ENCODE measurements around the gene ASL. TPM values are rescaled to one million over a fixed set of nuclear protein-coding genes. Genes with fewer than 3 reads are reported as not detected.
A peak's percentile ranks its signal among the peaks of the same experiment; 100 is the strongest.
"Not testable (repeated sequence)": the region's sequence is repeated elsewhere in the genome, so short reads cannot be mapped to it uniquely, and the experiment has no call there.

ASL gene
- total RNA-seq, result 36.6 and 44.9 TPM in 2 replicates

GRCh38 chr7:66075590-66076461 is at the start of gene ASL:
TSS of gene ASL (plus strand) at chr7:66075819. CDS start at chr7:66076082, 263 bp downstream.
- intact Hi-C loops (cut with micrococcal nuclease), result loop anchor here (1.0 to 2.0 kb wide), 7 partner anchors 39 to 417 kb away; partner anchors contain the start of genes GUSB, TPST1 and VKORC1L1
- peaks cover 19% of the 10 kb centered on the region for H3K4me1 Mint-ChIP-seq (ENCODE audit: low read depth)
- H3K4me3 Mint-ChIP-seq, result peak within 1 kb of the TSS; percentile 95
- H3K27ac Mint-ChIP-seq, result peak within 1 kb of the TSS; percentile 72
- no peaks in the 10 kb centered on the region for H3K9me3 Mint-ChIP-seq
- no peaks in the 10 kb centered on the region for H3K36me3 Mint-ChIP-seq (ENCODE audit: low read depth)
- DNase-seq (ENCODE audit: low spot score), result peak; percentile 93
- H3K27me3 Mint-ChIP-seq (ENCODE audit: insufficient read depth), result peaks cover 3% of the 10 kb centered on the region

GRCh38 chr7:66028342-66028741 is 47.3 kb upstream of the ASL start:
- intact Hi-C loops (cut with micrococcal nuclease); H3K27ac Mint-ChIP-seq; H3K4me1 Mint-ChIP-seq (ENCODE audit: low read depth); H3K4me3 Mint-ChIP-seq; H3K9me3 Mint-ChIP-seq; DNase-seq (ENCODE audit: low spot score); H3K27me3 Mint-ChIP-seq (ENCODE audit: insufficient read depth); H3K36me3 Mint-ChIP-seq (ENCODE audit: low read depth): not testable (repeated sequence)

- Mint-ChIP-seq H3K4me3 (no peak overlapping the region), H3K27me3 (ENCODE audit: insufficient read depth) (peaks cover 6% of the 10 kb centered on the region), H3K4me1 (ENCODE audit: low read depth) (peaks cover 8% of the 10 kb centered on the region), H3K36me3 (ENCODE audit: low read depth) (no peaks in the 10 kb centered on the region), H3K9me3 (no peaks in the 10 kb centered on the region), H3K27ac (no peak overlapping the region)
- no peak for DNase-seq (ENCODE audit: low spot score)
- intact Hi-C loops (cut with micrococcal nuclease), result no loop called here
These were observed 41.9 kb upstream of the ASL start for GRCh38 chr7:66033471-66034385.

- intact Hi-C loops (cut with micrococcal nuclease); H3K9me3 Mint-ChIP-seq; H3K4me3 Mint-ChIP-seq; H3K27ac Mint-ChIP-seq; H3K27me3 Mint-ChIP-seq (ENCODE audit: insufficient read depth); DNase-seq (ENCODE audit: low spot score); H3K36me3 Mint-ChIP-seq (ENCODE audit: low read depth); H3K4me1 Mint-ChIP-seq (ENCODE audit: low read depth): not testable (repeated sequence)
These were observed 41.1 kb upstream of the ASL start for GRCh38 chr7:66034436-66035010.

- H3K9me3 Mint-ChIP-seq, result no peaks in the 10 kb centered on the region
- H3K27me3 Mint-ChIP-seq (ENCODE audit: insufficient read depth), result peaks cover 9% of the 10 kb centered on the region
- intact Hi-C loops (cut with micrococcal nuclease), result no loop called here
- no peaks in the 10 kb centered on the region for H3K36me3 Mint-ChIP-seq (ENCODE audit: low read depth)
- H3K4me1 Mint-ChIP-seq (ENCODE audit: low read depth), result peaks cover 8% of the 10 kb centered on the region
- H3K27ac Mint-ChIP-seq, result no peak overlapping the region
- no peak for DNase-seq (ENCODE audit: low spot score)
- H3K4me3 Mint-ChIP-seq, result no peak overlapping the region
These were observed 39.2 kb upstream of the ASL start for GRCh38 chr7:66036382-66036781.

- intact Hi-C loops (cut with micrococcal nuclease), result no loop called here
- no peaks in the 10 kb centered on the region for H3K36me3 Mint-ChIP-seq (ENCODE audit: low read depth)
- H3K27me3 Mint-ChIP-seq (ENCODE audit: insufficient read depth), result peaks cover 9% of the 10 kb centered on the region
- no peak for DNase-seq (ENCODE audit: low spot score)
- no peak overlapping the region for H3K4me3 Mint-ChIP-seq
- no peak overlapping the region for H3K27ac Mint-ChIP-seq
- no peaks in the 10 kb centered on the region for H3K9me3 Mint-ChIP-seq
- H3K4me1 Mint-ChIP-seq (ENCODE audit: low read depth), result peaks cover 8% of the 10 kb centered on the region
These were observed 38.8 kb upstream of the ASL start for GRCh38 chr7:66036788-66037187.

- Mint-ChIP-seq H3K4me1 (ENCODE audit: low read depth) (peaks cover 5% of the 10 kb centered on the region), H3K36me3 (ENCODE audit: low read depth) (no peaks in the 10 kb centered on the region), H3K9me3 (no peaks in the 10 kb centered on the region), H3K4me3 (no peak overlapping the region), H3K27ac (no peak overlapping the region), H3K27me3 (ENCODE audit: insufficient read depth) (peaks cover 21% of the 10 kb centered on the region)
- no peak for DNase-seq (ENCODE audit: low spot score)
- intact Hi-C loops (cut with micrococcal nuclease), result no loop called here
These were observed 36.4 kb upstream of the ASL start for GRCh38 chr7:66039094-66039670.

GRCh38 chr7:66043681-66044497 is 31.7 kb upstream of the ASL start:
- Mint-ChIP-seq H3K4me3 (peak overlapping the region; percentile 62), H3K27ac (no peak overlapping the region), H3K4me1 (ENCODE audit: low read depth) (no peaks in the 10 kb centered on the region), H3K9me3 (no peaks in the 10 kb centered on the region), H3K36me3 (ENCODE audit: low read depth) (no peaks in the 10 kb centered on the region), H3K27me3 (ENCODE audit: insufficient read depth) (peaks cover 16% of the 10 kb centered on the region)
- DNase-seq (ENCODE audit: low spot score), result no peak
- intact Hi-C loops (cut with micrococcal nuclease), result no loop called here

GRCh38 chr7:66044498-66044854 is 31.1 kb upstream of the ASL start:
- intact Hi-C loops (cut with micrococcal nuclease); H3K27ac Mint-ChIP-seq; H3K9me3 Mint-ChIP-seq; DNase-seq (ENCODE audit: low spot score); H3K36me3 Mint-ChIP-seq (ENCODE audit: low read depth); H3K4me1 Mint-ChIP-seq (ENCODE audit: low read depth): not testable (repeated sequence)
- Mint-ChIP-seq H3K4me3 (peak overlapping the region; percentile 62), H3K27me3 (ENCODE audit: insufficient read depth) (peaks cover 16% of the 10 kb centered on the region)

GRCh38 chr7:66047426-66047825 is 28.2 kb upstream of the ASL start:
- intact Hi-C loops (cut with micrococcal nuclease), result no loop called here
- H3K4me3 Mint-ChIP-seq, result no peak overlapping the region
- no peaks in the 10 kb centered on the region for H3K36me3 Mint-ChIP-seq (ENCODE audit: low read depth)
- no peak for DNase-seq (ENCODE audit: low spot score)
- H3K4me1 Mint-ChIP-seq (ENCODE audit: low read depth), result no peaks in the 10 kb centered on the region
- no peaks in the 10 kb centered on the region for H3K9me3 Mint-ChIP-seq
- H3K27ac Mint-ChIP-seq, result no peak overlapping the region
- H3K27me3 Mint-ChIP-seq (ENCODE audit: insufficient read depth), result peaks cover 13% of the 10 kb centered on the region

GRCh38 chr7:66049886-66050285 is 25.7 kb upstream of the ASL start:
- H3K4me3 Mint-ChIP-seq; H3K36me3 Mint-ChIP-seq (ENCODE audit: low read depth); DNase-seq (ENCODE audit: low spot score); H3K27ac Mint-ChIP-seq; H3K4me1 Mint-ChIP-seq (ENCODE audit: low read depth); H3K9me3 Mint-ChIP-seq; intact Hi-C loops (cut with micrococcal nuclease); H3K27me3 Mint-ChIP-seq (ENCODE audit: insufficient read depth): not testable (repeated sequence)

GRCh38 chr7:66050337-66050957 is 25.2 kb upstream of the ASL start:
- H3K4me3 Mint-ChIP-seq, result no peak overlapping the region
- H3K4me1 Mint-ChIP-seq (ENCODE audit: low read depth), result no peaks in the 10 kb centered on the region
- DNase-seq (ENCODE audit: low spot score), result no peak
- no peaks in the 10 kb centered on the region for H3K36me3 Mint-ChIP-seq (ENCODE audit: low read depth)
- no peak overlapping the region for H3K27ac Mint-ChIP-seq
- intact Hi-C loops (cut with micrococcal nuclease), result no loop called here
- H3K9me3 Mint-ChIP-seq, result no peaks in the 10 kb centered on the region
- no peaks in the 10 kb centered on the region for H3K27me3 Mint-ChIP-seq (ENCODE audit: insufficient read depth)
